Natural killer cell (primary cell): ENCODE data around the gene FAM222B. TPM values are rescaled to one million over a fixed set of nuclear protein-coding genes. Genes with fewer than 3 reads are reported as not detected.

Source experiments
- ATAC-seq, 3 donors: fragments of 150-1000 bp in 2 of 3; fragments of 200-7000 bp in 1 of 3; cut with Tn5 transposase; 1 replicate in 1 of 3; 2 replicates in 2 of 3; pipeline ENCODE4 v1.10.0; 2021; ENCODE audit warnings: mild to moderate bottlenecking in 2 of 3, moderate library complexity in 2 of 3
- DNase-seq, 2 donors: peaks; one replicate each; pipeline versions ENCODE4 v3.0.0 to v3.0.0-alpha.2; 2013 to 2021; ENCODE audit warnings: mixed read lengths in 1 of 2
- H3K27ac ChIP-seq: one replicate; pipeline ENCODE4 v1.5.1; 2013; ENCODE audit warnings: mild to moderate bottlenecking, low read length
- H3K27me3 ChIP-seq: one replicate; pipeline ENCODE4 v1.6.1; 2013; ENCODE audit warnings: low read length; ENCODE audit not compliant: control insufficient read depth, insufficient read depth
- H3K36me3 ChIP-seq: one replicate; pipeline ENCODE4 v1.6.1; 2013; ENCODE audit warnings: low read length; ENCODE audit not compliant: control insufficient read depth, insufficient read depth
- H3K4me1 ChIP-seq: one replicate; pipeline ENCODE4 v1.6.1; 2013; ENCODE audit warnings: low read length; ENCODE audit not compliant: control insufficient read depth, insufficient read depth
- H3K4me3 ChIP-seq: one replicate; pipeline ENCODE4 v1.5.1; 2013; ENCODE audit warnings: low read length
- H3K9me3 ChIP-seq: one replicate; pipeline ENCODE4 v1.6.1; 2013; ENCODE audit warnings: low read length; ENCODE audit not compliant: control insufficient read depth, insufficient read depth
- H3K27ac Mint-ChIP-seq, 2 donors: one replicate each; pipeline ENCODE4 v1.8.0; 2022; ENCODE audit warnings: mild to moderate bottlenecking in 2 of 2, mixed read lengths in 2 of 2, moderate library complexity in 1 of 2
- H3K27me3 Mint-ChIP-seq, 2 donors: one replicate each; pipeline ENCODE4 v1.8.0; 2022; ENCODE audit warnings: low read depth in 2 of 2, mixed read lengths in 2 of 2
- H3K36me3 Mint-ChIP-seq: one replicate; pipeline ENCODE4 v1.8.0; 2022; ENCODE audit warnings: mixed read lengths
- H3K4me1 Mint-ChIP-seq, 2 donors: one replicate each; pipeline ENCODE4 v1.8.0; 2022; ENCODE audit warnings: mixed read lengths in 2 of 2
- H3K4me3 Mint-ChIP-seq: one replicate; pipeline ENCODE4 v1.8.0; 2022; ENCODE audit warnings: mild to moderate bottlenecking, moderate library complexity, mixed read lengths
- H3K9me3 Mint-ChIP-seq, 2 donors: one replicate each; pipeline ENCODE4 v1.8.0; 2022; ENCODE audit warnings: mixed read lengths in 2 of 2
- CTCF ChIP-seq: fragments of 200-600 bp; IDR thresholded peaks from one replicate; pipeline ENCODE4 v1.8.0; 2022; ENCODE audit warnings: antibody characterized with exemption
- WGBS: methylation state at CpG from one replicate; pipeline ENCODE4 v1.1.7; 2013; ENCODE audit warnings: missing lambda C conversion rate; ENCODE audit not compliant: insufficient coverage; 5-methylcytosine and 5-hydroxymethylcytosine counted together
- intact Hi-C: fragments of 100-400 bp; cut with micrococcal nuclease; formaldehyde crosslinking; loops from one replicate; pipeline ENCODE4 v1.14.2; 2022
- total RNA-seq, 4 donors: library from RNA; stranded (reverse); fragments of 120-200 nt in 1 of 4; gene quantifications; one replicate each; pipeline versions ENCODE4 v1.2.3 to v1.2.4, GENCODE V29; 2013 to 2022

The FAM222B gene
- total RNA-seq, 3 donors from 2014 or later (not counting 1 experiment from before 2014, with no cell fraction given), result 16.9 to 26.0 (median 20.0) TPM

- 89% methylated on average over 4 of the region's 4 CpGs for WGBS
Measured at GRCh38 chr17:28885363-28885762, 42.8 kb upstream of the FAM222B start.

GRCh38 chr17:28883967-28884702 lies 41.5 kb upstream of the FAM222B start:
- H3K36me3 Mint-ChIP-seq, result peaks cover 8% of the 10 kb centered on the region
- no peaks in the 10 kb centered on the region for H3K9me3 Mint-ChIP-seq
- ATAC-seq (no peak), DNase-seq (no peak)
- H3K36me3 ChIP-seq, result peaks cover 78% of the 10 kb centered on the region
- WGBS, result 89% methylated on average over 27 of the region's 27 CpGs
- peak overlapping the region in 1 of 2 donors; percentile 36 for H3K27ac Mint-ChIP-seq
- H3K4me3 ChIP-seq, result no peak overlapping the region
- H3K27ac ChIP-seq, result no peak overlapping the region
- H3K4me1 Mint-ChIP-seq, result peaks cover 5 to 22% of the 10 kb centered on the region in 2 donors
- no peaks in the 10 kb centered on the region for H3K27me3 ChIP-seq
- no peak for TF ChIP-seq CTCF
- H3K9me3 ChIP-seq, result no peaks in the 10 kb centered on the region
- peaks cover 10% of the 10 kb centered on the region for H3K4me1 ChIP-seq
- intact Hi-C loops, result no loop called here
- H3K4me3 Mint-ChIP-seq, result no peak overlapping the region
- no peaks in the 10 kb centered on the region for H3K27me3 Mint-ChIP-seq

More at GRCh38 chr17:28885363-28885762, 42.8 kb upstream of the FAM222B start:
- Mint-ChIP-seq H3K36me3 (peaks cover 1% of the 10 kb centered on the region), H3K4me1 (peaks cover 10 to 21% of the 10 kb centered on the region in 2 donors), H3K4me3 (no peak overlapping the region), H3K27ac (peak overlapping the region in 1 of 2 donors; percentile 27), H3K9me3 (no peaks in the 10 kb centered on the region), H3K27me3 (no peaks in the 10 kb centered on the region)
- no peaks in the 10 kb centered on the region for H3K9me3 ChIP-seq
- no peak overlapping the region for H3K27ac ChIP-seq
- H3K36me3 ChIP-seq, result peaks cover 66% of the 10 kb centered on the region
- H3K4me3 ChIP-seq, result no peak overlapping the region
- DNase-seq (no peak), ATAC-seq (no peak)
- no peaks in the 10 kb centered on the region for H3K27me3 ChIP-seq
- H3K4me1 ChIP-seq, result peaks cover 13% of the 10 kb centered on the region
- intact Hi-C loops, result no loop called here
- TF ChIP-seq CTCF, result no peak

DNA sequence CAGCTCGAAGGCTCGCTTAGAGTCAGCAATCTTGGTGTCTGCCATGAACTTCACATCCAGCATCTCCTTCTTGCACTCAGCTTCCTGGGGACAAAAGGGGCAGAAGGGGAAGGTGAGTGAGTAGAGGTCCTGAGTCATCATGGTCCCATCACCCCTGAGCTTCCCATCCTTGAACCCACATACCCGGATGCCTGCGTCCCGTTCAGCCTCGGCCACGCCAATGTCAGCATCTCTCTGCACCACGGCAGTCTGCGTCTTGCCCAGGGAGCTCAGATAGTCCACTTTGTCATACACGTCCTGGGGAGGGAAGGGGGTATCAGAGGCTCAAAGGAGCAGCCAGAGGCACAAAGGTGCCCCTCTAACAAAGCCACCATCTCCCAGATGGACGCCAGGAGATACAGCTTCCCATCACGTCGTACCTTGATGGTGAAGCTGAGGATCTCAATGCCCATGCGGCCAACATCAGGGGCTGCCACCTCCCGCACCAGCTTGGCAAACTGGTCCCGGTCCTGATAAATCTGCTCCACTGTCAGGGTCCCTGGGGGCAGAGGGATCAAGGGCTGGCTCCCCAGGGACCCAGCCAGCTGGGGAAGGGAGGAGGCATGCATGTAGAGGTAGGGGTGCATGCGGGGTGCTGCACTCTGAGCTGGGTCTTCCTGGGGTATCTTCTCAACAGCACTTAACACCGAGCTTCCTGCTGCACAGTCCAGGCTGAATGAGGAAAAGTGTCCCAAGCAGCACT lies 39.7 kb upstream of the FAM222B start:
- Mint-ChIP-seq H3K36me3 (peaks cover 8% of the 10 kb centered on the region), H3K27ac (no peak overlapping the region), H3K27me3 (no peaks in the 10 kb centered on the region), H3K4me1 (peaks cover 4 to 20% of the 10 kb centered on the region in 2 donors), H3K9me3 (no peaks in the 10 kb centered on the region), H3K4me3 (no peak overlapping the region)
- no peaks in the 10 kb centered on the region for H3K27me3 ChIP-seq
- 99% methylated on average over 18 of the region's 18 CpGs for whole genome bisulfite sequencing
- peaks cover 80% of the 10 kb centered on the region for H3K36me3 ChIP-seq
- H3K4me3 ChIP-seq, result no peak overlapping the region
- H3K9me3 ChIP-seq, result no peaks in the 10 kb centered on the region
- H3K4me1 ChIP-seq, result peaks cover 4% of the 10 kb centered on the region
- DNase-seq (no peak), ATAC-seq (no peak)
- intact Hi-C loops, result no loop called here
- no peak overlapping the region for H3K27ac ChIP-seq
- TF ChIP-seq CTCF, result no peak
